NK-92 treated with Interleukin-12 subunit alpha and Interleukin-12 subunit beta, amount 100 ng/mL, for 24 hours (cell line): Measurements from ENCODE around the gene TMEM60.
"Not testable (repeated sequence)": the region's sequence is repeated elsewhere in the genome, so short reads cannot be mapped to it uniquely, and the experiment has no call there.

Experiments
- DNase-seq: peaks from one replicate; lab custom pipeline; 2025; lab: John Stamatoyannopoulos, UW

The TMEM60 gene

DNA sequence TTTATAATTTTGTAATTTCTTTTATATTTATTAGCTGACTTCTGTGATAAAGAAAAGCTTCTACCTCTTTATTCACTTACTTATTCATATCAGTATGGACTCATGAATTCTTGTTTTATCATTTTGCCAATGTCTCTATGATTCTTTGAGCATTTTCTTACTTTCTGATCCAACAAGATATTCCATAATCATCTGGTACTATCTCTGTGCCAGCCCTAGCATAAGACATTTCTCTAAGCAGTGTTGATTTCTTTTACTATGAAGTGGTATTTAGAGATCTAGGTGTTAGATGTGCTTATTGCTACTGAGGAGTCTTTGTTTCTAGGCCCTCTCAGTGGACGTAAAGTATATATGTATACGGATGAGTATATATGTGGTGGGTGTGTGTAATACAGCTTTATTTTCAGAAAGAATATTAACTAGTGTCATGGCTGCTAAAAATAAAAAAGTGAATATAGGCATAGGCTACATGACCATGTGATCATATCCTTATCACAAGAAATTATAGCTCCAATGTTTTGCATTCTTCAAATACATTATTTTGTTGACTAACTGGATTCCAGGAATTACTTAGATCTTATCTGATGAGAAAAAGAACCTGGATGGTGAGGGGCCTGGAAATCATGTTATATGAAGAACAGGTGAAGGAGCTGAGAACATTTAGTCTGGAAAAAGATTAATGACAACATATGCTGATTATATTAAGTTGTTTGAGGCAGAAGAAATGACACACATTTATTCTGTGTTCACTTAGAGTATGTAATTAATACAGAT is 13.5 kb upstream of the TMEM60 start:
- DNase-seq: no peak

DNA sequence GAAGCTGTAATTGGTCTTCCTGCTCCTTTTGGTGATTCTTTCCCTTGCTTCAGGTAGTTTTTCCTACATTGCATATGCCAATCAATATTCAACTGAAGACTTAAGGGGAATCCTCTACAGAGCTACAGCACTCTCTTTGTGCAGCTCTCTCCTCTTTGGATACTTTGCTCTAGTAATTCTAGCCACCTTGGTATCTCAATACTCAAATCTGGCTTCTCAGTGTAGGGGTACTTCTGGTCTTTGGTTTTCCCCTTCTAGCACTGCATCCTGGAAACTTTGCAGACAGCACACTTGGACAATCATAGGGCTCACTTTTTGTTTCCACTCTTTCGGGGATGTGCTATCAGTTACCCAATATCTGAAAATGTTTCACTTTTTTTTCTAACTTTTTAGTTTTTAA is 10.3 kb upstream of the TMEM60 start:
- DNase-seq: no peak

DNA sequence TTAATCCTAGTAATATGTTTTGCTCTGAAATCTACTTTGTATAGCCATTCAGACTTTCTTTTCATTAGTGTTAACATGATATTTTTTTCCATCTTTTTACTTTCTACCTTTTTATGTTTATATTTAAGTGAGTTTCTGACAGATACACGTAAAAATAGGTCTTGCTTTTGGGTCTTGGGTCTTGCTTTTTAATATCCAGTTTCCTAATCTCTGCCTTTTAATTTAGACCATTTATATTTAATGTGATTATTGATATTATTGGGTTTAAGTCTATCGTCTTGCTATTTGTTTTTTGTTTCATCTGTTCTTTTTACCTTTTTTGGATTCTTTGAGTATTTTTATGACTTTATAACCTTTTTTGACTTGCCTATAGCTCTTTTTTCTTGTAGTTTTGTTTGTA is 8.2 kb upstream of the TMEM60 start:
- DNase-seq: no peak

DNA sequence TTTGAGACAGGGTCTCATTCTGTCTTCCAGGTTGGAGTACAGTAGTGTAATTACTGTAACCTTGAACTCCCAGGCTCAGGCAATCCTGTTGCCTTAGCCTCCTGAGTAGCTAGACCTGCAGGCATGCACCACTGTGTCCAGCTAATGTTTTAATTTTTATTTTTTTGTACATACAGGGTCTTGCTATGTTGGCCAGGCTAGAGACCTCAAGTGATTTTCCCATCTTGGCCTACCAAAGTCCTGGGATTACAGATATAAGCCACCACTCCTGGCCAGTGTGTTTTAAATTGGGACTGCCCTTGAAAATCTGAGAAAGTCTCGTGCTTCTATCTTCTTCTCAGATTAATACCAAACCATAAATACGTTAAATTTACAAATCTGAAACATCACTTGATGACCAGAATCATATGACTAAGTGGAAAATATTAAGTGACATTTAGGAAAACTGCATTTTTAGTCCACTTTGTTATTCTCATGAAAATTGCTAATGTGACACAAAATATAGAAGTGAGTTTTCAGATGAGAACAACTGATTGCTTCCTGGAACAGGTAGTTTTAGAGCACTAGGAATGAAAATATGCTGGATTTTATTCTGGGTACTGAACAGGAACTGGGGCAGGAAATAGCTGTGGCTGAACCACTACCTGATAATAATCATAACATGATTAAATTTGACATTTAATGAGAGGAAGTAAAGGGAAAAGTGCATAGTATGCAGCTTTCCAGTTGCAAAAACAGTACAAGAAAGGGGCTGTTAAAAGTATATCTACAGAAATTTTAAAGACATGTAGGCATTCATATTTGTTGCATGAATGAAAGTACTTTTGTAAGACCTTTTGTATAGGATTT is 4.5 kb upstream of the TMEM60 start:
- DNase-seq: no peak

DNA sequence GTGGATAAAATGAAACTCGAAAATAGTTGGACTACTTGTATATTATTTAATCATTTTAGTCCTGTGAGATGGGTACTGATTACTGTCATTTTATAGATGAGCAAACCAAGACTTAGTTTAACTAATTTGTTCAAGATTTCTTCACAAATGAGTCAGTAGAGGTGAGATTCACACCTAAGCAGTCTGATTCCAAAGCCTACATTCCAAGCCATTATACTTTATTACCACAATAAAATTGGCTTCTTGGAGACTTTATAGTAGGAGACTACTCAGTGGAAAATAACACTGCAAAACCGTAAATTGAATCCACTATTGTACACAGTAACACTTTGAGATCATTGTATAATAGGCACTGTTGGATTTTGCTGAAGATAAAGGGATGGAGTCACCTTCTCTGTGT is 2.5 kb upstream of the TMEM60 start:
- DNase-seq: no peak

DNA sequence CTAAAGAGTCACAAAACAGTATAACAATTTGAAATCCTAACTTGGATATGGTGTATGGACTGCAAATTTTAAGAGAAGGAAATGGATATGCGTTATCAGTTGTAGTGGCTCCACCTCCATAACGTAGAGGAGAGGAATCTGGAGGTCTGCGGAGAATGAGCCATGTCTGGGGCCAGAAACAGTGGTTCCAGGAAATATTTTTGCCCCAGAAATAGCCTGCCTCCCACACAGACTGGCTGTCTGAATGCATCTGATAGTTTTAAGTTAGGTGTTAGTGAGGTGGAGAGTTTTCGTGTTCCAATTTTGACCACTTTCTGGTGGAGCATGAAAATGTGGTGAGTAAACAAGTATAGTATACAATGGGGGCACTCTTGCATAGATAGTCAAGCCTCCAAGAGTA is 1.9 kb upstream of the TMEM60 start:
- DNase-seq: no peak

DNA sequence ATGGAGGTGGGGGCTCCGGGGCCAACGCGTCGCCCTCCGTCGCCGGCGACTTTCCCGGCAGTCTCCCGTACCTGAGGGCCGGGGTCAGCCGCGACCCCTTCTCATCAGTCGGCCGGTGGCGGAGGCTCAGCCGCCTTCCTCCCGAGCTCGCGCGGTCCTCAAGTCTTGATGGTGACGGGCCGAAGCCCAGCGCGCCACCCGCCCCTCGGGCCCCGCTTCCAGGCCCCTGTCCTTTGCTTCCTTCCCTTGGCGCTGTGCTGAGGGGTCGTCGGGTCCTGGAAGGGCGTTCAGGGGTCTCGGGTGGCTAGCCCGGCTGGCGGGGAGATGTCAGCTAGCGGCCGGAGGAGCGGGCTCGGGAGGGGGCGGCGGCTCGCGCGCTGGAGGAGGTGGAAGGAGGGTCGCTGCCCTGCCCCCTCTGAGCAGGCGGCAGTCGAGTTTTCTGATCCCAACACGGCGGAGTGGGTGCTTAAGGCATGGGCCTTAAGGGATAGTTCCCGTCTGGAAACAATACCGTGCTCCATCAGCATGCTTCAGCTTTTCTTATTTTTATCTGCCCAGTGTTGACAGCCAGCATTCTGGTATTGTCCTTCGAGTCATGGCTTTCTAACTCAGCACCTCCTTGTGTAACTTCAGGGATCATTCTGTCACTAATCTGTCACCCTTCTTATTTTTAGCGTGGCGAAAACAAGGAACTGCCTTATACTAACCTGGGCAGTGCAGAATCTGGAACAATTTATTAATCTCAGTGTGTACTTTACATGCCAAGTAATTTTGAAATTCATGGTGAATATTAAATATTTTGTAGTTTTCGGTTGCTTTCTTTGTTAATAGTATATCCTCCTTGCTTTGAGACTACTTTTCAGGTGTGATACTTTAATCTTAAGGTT is 1.1 kb upstream of the TMEM60 start:
- DNase-seq: peak; percentile 46

DNA sequence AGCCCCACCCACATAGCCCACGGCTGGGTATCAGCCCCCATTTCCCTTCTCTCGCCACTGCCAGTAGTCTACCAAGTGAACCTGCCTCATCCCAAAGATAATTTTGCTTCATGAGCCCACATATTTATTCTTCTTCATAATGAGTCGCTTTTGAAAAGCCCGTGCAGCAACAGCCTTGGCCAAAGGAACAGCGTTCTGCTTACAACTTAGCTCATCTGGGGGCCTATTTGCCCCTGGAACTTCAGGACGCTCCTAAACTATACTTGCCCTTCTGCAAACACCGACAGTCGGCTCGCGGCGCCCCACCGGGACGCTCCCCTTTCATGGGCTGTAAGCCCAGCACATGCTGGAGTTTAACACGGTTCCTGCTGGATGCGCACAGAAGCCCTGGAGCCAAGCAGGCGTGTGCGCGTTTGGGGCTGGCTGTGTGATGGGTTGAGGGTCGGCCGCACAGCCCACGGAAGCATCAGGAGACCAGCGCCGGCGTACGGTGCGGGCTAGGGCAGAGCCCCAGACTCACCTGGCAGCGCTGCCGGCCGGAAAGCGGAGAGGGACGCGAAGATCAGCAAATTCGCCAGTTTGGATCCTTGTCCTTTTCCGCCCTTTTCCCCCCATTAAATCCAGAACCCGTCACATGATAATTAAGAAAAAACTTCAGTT is 370 bp downstream of the TMEM60 start:
- DNase-seq: peak; percentile 63

DNA sequence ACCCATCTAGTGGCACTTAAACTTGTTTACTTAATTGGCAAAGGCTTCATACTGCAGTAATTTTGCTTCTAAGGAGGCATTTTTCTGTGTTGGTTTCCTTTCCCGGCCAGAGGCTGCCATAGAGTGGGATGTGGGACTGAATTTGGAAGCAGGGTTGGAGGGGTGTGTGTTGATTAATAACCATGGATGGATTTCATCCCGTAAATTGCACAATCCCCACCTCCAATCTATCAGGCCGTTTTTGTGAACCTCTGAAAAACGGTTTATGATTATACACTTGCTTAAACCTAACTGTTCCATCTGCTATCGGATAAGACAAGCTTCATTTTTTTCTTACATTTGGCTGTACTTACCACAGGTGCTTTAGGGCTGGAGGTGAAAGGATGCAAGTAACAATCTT is 1.3 kb downstream of the TMEM60 start:
- no peak for DNase-seq

DNA sequence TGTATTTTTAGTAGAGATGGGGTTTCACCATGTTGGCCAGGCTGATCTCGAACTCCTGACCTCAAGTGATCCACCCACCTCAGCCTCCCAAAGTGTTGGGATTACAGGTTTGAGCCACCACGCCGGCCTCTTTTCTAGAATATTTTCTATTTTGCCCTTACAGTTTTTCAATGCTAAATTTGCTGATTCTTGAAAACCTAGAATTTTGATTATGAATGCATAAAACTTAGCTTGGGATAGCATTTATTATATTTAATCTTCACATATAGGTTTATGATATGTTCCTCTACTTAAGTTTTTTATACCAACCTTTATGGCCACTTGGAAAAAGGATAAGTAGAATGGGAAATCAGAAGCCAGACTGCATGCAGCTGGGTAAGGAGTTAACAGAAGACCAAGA is 2.1 kb downstream of the TMEM60 start:
- no peak for DNase-seq

DNA sequence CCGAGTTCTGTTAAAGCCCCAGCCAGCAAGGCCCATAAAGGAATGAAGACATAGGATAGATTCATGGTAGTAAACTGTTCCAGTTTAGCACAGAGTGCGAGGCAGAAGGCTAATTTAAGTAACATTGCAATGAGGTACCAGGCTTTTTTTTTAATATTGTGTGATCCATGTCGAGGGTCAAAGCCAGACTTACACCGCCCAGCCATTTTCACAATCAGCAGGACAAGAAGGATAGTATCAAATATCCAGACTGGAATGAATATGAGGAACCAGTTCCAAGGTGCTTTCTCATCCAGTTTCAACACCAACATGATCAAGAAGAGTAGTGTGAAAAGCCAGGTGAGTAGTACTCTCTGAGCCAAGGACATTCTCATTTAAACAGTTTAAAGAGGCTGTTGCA is 4.2 kb downstream of the TMEM60 start:
- no peak for DNase-seq

DNA sequence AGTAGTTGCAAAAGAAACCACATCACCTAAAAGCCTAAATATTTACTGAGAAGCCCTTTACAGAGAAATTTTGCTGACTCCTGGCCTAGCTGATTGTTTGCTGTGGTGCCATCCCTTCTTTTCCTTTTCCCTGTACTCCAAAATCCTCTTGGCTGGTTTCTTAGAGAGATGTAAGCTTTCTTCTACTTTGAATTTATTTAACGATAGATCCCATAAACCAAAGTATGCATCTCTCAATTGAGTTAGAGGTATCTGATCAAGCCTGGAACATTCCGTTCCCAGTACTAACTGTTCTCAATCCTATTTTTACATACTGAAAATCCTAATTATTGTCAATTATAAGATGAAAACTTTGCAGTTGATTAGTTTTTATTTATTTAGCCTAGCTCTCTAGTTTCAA is 6.3 kb downstream of the TMEM60 start:
- no peak for DNase-seq

DNA sequence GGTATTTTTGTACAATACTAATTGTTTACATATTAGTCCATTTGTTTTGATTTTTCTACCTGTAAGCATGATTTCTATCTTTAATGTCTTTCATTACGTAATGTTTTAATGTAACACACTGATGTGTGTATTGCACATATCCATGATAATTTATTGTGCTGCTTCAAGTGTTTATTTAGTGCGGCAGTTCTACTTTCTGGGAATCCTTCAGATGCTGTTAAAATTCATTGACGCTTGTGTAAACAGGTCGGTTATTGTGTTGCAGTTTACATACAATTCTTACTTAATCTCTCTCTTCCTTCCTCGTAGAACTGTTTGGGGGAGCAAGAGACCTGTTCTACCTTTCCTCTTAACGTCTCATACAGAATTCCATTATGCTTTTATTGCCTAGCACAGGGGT is 6.9 kb downstream of the TMEM60 start:
- DNase-seq: no peak

DNA sequence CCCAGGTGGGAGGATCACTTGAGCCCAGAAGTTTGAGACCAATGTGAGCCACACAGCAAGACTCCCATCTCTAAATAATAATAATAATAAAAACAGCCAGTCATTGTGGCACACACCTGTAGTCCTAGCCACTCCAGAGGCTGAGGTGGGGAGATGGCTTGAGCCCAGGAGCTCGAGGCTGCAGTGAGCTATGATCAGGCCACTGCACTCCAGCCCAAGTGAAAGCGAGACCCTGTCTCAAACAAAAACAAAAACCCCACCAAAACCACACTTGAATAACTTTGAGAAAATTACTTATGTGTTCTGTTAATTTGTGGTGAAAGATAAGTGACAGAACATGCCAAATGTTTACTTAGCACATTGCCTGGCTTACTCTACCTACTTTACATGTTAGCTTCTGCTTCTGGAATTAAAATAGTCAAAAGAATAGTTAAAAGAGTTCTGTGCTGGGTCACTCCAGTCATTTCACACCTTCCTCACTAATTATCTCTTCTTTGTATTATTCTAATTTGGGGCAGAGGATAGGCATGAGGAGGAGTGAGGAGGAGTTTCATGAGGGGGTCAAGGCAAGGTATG is 9.8 kb downstream of the TMEM60 start:
- DNase-seq: no peak

DNA sequence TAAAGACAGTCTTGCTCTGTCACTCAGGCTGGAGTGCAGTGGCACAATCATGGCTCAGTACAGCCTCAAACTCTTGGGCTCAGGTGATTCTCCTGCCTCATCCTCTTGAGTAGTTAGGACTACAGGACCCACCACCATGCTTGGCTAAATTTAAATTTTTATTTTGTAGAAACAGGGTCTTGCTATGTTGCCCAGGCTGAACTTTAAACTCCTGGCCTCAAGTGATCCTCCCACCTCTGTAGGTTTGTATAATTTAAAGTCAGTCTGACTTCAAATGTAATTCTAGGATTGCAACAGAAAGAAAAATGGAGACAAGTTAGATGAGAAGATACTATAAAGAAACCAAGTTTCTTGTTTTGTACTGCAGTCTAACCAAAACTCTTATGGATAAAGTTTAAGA is 11.5 kb downstream of the TMEM60 start:
- DNase-seq: no peak

DNA sequence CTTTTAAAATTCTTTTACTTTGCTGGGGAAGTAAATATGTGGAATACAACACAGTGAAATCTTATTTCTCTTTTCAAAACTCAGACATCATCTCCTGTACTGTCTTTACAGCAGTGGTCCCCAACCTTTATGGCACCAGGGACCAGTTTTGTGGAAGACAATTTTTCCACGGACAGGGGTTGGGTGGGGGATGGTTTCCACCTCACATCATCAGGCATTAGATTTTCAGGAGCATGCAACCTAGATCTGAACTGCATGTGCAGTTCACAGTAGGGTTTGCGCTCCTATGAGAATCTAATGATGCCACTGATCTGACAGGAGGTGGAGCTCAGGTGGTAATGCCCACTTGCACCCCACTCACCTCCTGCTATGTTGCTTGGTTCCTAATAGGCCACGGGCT is 12.2 kb downstream of the TMEM60 start:
- no peak for DNase-seq

DNA sequence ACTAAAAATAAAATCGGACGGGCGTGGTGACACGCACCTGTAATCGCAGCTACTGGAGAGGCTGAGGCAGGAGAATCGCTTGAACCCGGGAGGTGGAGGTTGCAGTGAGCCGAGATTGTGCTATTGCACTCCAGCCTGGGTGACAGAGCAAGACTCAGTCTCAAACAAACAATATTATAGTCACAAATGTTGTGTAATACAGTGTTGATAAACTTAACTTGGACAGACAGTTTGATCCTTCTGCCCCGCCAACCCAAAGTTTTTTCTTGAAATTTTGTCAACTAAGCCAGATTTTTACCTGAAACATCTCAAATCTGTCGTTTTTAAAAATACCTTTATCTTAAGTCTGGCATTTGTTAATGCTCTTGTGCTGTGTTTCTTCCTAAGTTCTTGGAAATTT is 13.8 kb downstream of the TMEM60 start:
- DNase-seq: not testable (repeated sequence)

DNA sequence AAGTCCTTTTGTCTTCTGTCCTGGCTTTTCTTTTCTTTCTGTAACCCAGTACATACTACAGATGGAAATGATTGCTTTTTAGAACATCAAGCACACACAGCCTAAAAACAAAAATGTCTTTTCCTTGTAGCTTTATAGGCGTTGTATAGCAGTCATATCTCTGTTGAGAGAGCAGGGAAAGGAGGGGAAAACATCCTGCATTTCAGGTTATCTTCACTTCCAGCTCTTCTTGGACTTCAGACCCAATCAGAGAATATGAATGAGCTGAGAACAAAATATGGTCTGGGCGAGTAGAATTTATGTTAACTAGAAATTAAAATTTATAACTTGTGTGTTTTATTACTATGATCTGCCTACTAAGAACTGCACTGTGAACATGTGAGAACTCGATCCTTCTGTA is 14.7 kb downstream of the TMEM60 start:
- DNase-seq: no peak

DNA sequence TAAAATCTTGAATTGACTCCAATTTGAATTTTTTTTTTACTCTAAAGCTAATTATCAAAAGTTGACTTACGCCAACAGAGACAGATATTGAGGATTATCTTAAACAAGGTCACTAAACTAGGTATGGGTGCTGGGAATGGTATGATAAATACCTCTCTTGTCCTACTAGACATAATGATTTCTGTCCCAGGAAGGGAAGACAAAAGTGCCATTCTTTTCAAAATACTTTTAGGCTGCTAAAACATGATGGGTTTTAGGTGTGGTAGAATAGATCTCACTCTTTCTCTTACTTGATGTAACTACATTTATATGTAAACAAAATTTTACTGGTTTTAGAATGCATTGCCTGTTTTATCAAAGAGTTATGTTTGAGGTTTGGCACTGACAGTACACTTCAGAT is 15.1 kb downstream of the TMEM60 start:
- DNase-seq: no peak

DNA sequence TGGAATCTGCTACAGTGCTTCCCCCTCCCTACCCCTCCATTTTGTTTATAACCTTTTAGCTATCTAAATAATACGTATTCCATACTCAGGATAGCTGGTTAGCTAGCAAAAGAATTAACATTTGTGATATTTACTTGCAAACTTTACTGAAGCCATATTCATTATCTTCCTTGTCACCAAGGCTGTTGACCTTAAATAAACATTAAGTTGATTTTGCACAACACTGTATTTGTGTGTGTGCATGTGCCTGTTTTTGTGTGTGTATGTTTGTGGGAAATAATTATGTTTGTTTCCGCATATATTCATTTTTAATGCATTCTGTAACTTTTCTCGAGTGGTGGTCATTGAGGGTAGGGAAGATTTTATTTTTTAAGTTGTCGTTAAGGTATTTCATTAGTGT is 15.9 kb downstream of the TMEM60 start:
- DNase-seq: no peak

DNA sequence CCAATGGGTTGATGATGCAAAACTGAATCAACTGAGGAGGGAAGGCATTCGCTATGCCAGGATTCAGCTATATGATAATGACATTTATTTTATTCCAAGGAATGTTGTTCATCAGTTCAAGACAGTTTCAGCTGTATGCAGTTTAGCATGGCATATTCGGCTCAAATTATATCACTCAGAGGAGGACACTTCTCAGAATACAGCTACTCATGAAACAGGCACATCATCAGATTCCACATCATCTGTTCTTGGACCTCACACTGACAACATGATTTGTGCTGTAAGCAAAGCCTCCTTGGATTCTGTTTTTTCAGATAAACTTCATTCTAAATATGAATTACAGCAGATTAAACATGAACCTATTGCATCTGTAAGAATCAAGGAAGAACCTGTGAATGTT is 19.7 kb downstream of the TMEM60 start:
- DNase-seq: no peak

DNA sequence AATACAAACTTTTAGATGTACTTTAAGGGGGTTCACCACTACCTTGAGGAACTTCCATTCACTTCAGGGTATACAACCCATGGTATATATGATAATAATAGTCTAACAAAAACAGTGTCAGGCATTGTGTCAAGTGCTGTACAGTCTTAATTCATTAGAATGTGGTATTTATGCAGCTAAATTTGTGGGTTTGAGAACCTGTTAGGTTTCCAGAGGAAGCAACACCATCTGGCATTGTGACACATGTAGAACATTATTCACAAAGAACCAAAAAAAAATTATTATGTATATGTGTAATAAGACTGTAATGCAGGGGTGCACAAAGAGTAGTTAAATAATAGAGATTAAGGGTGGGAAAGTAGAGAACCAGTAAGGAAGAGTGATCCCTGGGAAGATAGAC is 26.3 kb downstream of the TMEM60 start:
- DNase-seq: no peak
